Measurements from ENCODE around the gene LRRC37A2.
"Not testable (repeated sequence)": the region's sequence is repeated elsewhere in the genome, so short reads cannot be mapped to it uniquely, and the experiment has no call there.

GRCh38 chr17:46566284-46566683 is 54.0 kb downstream of the LRRC37A2 start:
- not testable (repeated sequence) for TF ChIP-seq EZH2 (IDR thresholded peaks at IDR 0.05; ENCODE audit: low read depth, low read length, severe bottlenecking); RAD21 (IDR thresholded peaks at IDR 0.05 in 1 of 2, conservative IDR thresholded peaks at IDR 0.05 in 1 of 2; ENCODE audit: low read depth in 2 of 2, low read length in 2 of 2); HDAC6 (IDR thresholded peaks at IDR 0.05; ENCODE audit: low read depth, low read length)
